Left cardiac atrium (tissue), 4 donors: Measurements from ENCODE around the gene CORO2A. TPM values are rescaled to one million over a fixed set of nuclear protein-coding genes. Genes with fewer than 3 reads are reported as not detected.

Experiments used
- ATAC-seq, 2 donors: fragments of 200-7000 bp; cut with Tn5 transposase; one replicate each; pipeline ENCODE4 v1.9.1; 2020; ENCODE audit warnings: mild to moderate bottlenecking in 2 of 2, moderate library complexity in 2 of 2
- DNase-seq: peaks from one replicate; pipeline ENCODE4 v3.0.0-alpha.2; 2020
- intact Hi-C, 2 donors: fragments of 100-400 bp; cut with DNase I; formaldehyde crosslinking; loops; one replicate each; pipeline versions ENCODE4 v1.14.1 to v1.15.1; 2022 to 2023
- long read RNA-seq: library from polyadenylated mRNA; unstranded; transcript quantifications from one replicate; pipeline ENCODE4 v2.0.0, GENCODE V29; 2021
- total RNA-seq, 2 donors: library from RNA; stranded (reverse); fragmentation: NEBNext Ultra II Directional; extraction: Animal tissue kit (Norgen Biotek cat#: 25700); gene quantifications; one replicate each; pipeline ENCODE4 v1.2.1, GENCODE V29; 2021
- donor health status: DM: no; HTN: yes; CAD: no.
- donor health status: DM: no; HTN: yes; CAD: no; lungs with severe emphysema.
- donor health status: DM: yes; HTN: yes; CAD: no.
- donor health status: Dilated cardiomyopathy.

CORO2A gene
- 1 to 10 TPM in 1 of 2 donors, under 1 TPM in 1; 0.60 to 1.4 TPM for total RNA-seq
- long read RNA-seq, full-length matches to known transcripts, result 1 of 2 reads
- long read RNA-seq, partial matches to known transcripts, result 0 of 2 reads
- long read RNA-seq, other reads (novel, unspliced or antisense), result 1 of 2 reads

- intact Hi-C loops, result no loop called here
- peak; percentile 93 to 95 for ATAC-seq
- peak; percentile 72 for DNase-seq
Observed at GRCh38 chr9:98192503-98193335, at the start of gene CORO2A. TSS of gene CORO2A (minus strand) at chr9:98192637. CDS start at chr9:98157660, 34,977 bp downstream.

- no peak for ATAC-seq
Observed at GRCh38 chr9:98241357-98242300, 49.2 kb upstream of the CORO2A start.

GRCh38 chr9:98240475-98240874 lies 48.0 kb upstream of the CORO2A start:
- intact Hi-C loops, result no loop called here
- no peak for DNase-seq
- ATAC-seq, result no peak

More at GRCh38 chr9:98241357-98242300, 49.2 kb upstream of the CORO2A start:
- intact Hi-C loops, result no loop called here
- DNase-seq, result no peak

GRCh38 chr9:98236901-98237487 lies 44.6 kb upstream of the CORO2A start:
- DNase-seq (no peak), ATAC-seq (no peak)
- intact Hi-C loops, result no loop called here

GRCh38 chr9:98235126-98235525 lies 42.7 kb upstream of the CORO2A start:
- no peak for DNase-seq
- intact Hi-C loops, result no loop called here
- ATAC-seq, result no peak

- ATAC-seq (peak in 1 of 2 donors; percentile 29), DNase-seq (no peak)
- intact Hi-C loops, result no loop called here
Observed at GRCh38 chr9:98234245-98234825, 41.9 kb upstream of the CORO2A start.

GRCh38 chr9:98232926-98233325 lies 40.5 kb upstream of the CORO2A start:
- ATAC-seq (no peak), DNase-seq (no peak)
- intact Hi-C loops, result no loop called here

GRCh38 chr9:98231770-98232478 lies 39.5 kb upstream of the CORO2A start:
- ATAC-seq (peak in 1 of 2 donors; percentile 91), DNase-seq (no peak)
- intact Hi-C loops, result no loop called here

- no peak for ATAC-seq
- no peak for DNase-seq
- intact Hi-C loops, result no loop called here
Observed at GRCh38 chr9:98230789-98231188, 38.4 kb upstream of the CORO2A start.

GRCh38 chr9:98230304-98230703 lies 37.9 kb upstream of the CORO2A start:
- no peak for DNase-seq
- intact Hi-C loops, result no loop called here

GRCh38 chr9:98229620-98230019 lies 37.2 kb upstream of the CORO2A start:
- DNase-seq, result no peak
- intact Hi-C loops, result no loop called here
- ATAC-seq, result no peak

More at GRCh38 chr9:98230304-98230703, 37.9 kb upstream of the CORO2A start:
- ATAC-seq, result no peak

GRCh38 chr9:98229090-98229395 lies 36.6 kb upstream of the CORO2A start:
- intact Hi-C loops, result no loop called here
- ATAC-seq (no peak), DNase-seq (no peak)

GRCh38 chr9:98228392-98229089 lies 36.1 kb upstream of the CORO2A start:
- ATAC-seq, result no peak
- intact Hi-C loops, result no loop called here
- no peak for DNase-seq

GRCh38 chr9:98227883-98228282 lies 35.4 kb upstream of the CORO2A start:
- no peak for ATAC-seq
- no peak for DNase-seq
- intact Hi-C loops, result no loop called here

- ATAC-seq, result no peak
- intact Hi-C loops, result no loop called here
- DNase-seq, result no peak
Observed at GRCh38 chr9:98226957-98227356, 34.5 kb upstream of the CORO2A start.

GRCh38 chr9:98226516-98226915 lies 34.1 kb upstream of the CORO2A start:
- intact Hi-C loops, result no loop called here
- no peak for ATAC-seq

GRCh38 chr9:98225015-98225442 lies 32.6 kb upstream of the CORO2A start:
- no peak for DNase-seq
- intact Hi-C loops, result no loop called here
- ATAC-seq, result no peak

More at GRCh38 chr9:98226516-98226915, 34.1 kb upstream of the CORO2A start:
- no peak for DNase-seq
